NT2/D1 (cell line): ENCODE data around the gene PCDHB12.
"Not testable (repeated sequence)": the region's sequence is repeated elsewhere in the genome, so short reads cannot be mapped to it uniquely, and the experiment has no call there.

ENCODE experiments used
- SUZ12 ChIP-seq: IDR thresholded peaks from 2 replicates; pipeline ENCODE4 v1.6.1; 2011; ENCODE audit not compliant: insufficient read length, insufficient read depth; ENCODE audit errors: extremely low read depth
- YY1 ChIP-seq: IDR thresholded peaks from 2 replicates; pipeline ENCODE4 v1.6.1; 2011; ENCODE audit not compliant: insufficient read length, insufficient read depth

DNA sequence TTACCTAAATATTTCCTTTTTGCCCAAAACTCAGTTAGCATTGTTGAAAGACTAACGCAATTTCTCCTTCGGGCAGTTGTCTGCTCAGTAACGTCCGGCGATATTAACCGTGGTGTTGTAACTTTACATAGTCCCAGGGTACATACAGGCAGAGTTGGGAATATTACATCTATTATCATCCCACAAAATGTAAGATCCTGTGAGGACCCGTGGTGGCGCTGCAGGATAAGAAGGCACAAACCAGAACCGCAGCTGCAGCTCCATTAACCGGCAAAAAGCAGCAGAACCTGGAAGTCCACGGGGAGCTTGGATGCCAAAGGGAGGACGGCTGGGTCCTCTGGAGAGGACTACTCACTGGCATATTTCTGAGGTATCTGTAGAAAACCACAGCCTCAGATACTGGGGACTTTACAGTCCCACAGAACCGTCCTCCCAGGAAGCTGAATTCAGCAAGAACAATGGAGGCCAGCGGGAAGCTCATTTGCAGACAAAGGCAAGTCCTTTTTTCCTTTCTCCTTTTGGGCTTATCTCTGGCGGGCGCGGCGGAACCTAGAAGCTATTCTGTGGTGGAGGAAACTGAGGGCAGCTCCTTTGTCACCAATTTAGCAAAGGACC, 30.8 kb upstream of the PCDHB12 start, which contains the start of gene PCDHB8:
- TF ChIP-seq YY1, SUZ12: not testable (repeated sequence)
